HUES6 (cell line): Measurements from ENCODE around the gene SLC25A39.

ENCODE experiments used
- H3K27ac ChIP-seq: 2 replicates; pipeline ENCODE4 v1.7.0; 2013; ENCODE audit warnings: low read depth, mild to moderate bottlenecking, low read length, inconsistent platforms
- H3K27me3 ChIP-seq: 2 replicates; pipeline ENCODE4 v1.6.1; 2013; ENCODE audit warnings: low read length; ENCODE audit not compliant: control insufficient read depth, insufficient read depth
- H3K36me3 ChIP-seq: 2 replicates; pipeline ENCODE4 v1.6.1; 2013; ENCODE audit warnings: low read length; ENCODE audit not compliant: control insufficient read depth, insufficient read depth
- H3K4me1 ChIP-seq: 2 replicates; pipeline ENCODE4 v1.6.1; 2013; ENCODE audit warnings: low read length; ENCODE audit not compliant: control insufficient read depth, insufficient read depth
- H3K4me3 ChIP-seq: 2 replicates; pipeline ENCODE4 v1.5.1; 2013; ENCODE audit warnings: low read depth, low read length
- H3K9ac ChIP-seq: one replicate; pipeline ENCODE4 v1.6.1; 2013; ENCODE audit warnings: mild to moderate bottlenecking, low read length
- H3K9me3 ChIP-seq: 2 replicates; pipeline ENCODE4 v1.6.1; 2013; ENCODE audit warnings: low read depth, low read length; ENCODE audit not compliant: control insufficient read depth, insufficient read depth

Gene SLC25A39

GRCh38 chr17:44320066-44320465 is 4.6 kb downstream of the SLC25A39 start:
- H3K4me3 ChIP-seq = no peak overlapping the region
- no peaks in the 10 kb centered on the region for H3K9me3 ChIP-seq
- peaks cover 18% of the 10 kb centered on the region for H3K27me3 ChIP-seq
- H3K4me1 ChIP-seq = peaks cover 6% of the 10 kb centered on the region
- peaks cover 33% of the 10 kb centered on the region for H3K36me3 ChIP-seq
- no peak overlapping the region for H3K9ac ChIP-seq
- H3K27ac ChIP-seq = no peak overlapping the region

GRCh38 chr17:44318077-44318892 is 6.3 kb downstream of the SLC25A39 start:
- H3K4me3 ChIP-seq = no peak overlapping the region
- no peaks in the 10 kb centered on the region for H3K9me3 ChIP-seq
- peaks cover 9% of the 10 kb centered on the region for H3K4me1 ChIP-seq
- H3K27me3 ChIP-seq = peaks cover 34% of the 10 kb centered on the region
- H3K36me3 ChIP-seq = peaks cover 33% of the 10 kb centered on the region
- H3K27ac ChIP-seq = no peak overlapping the region
- H3K9ac ChIP-seq = no peak overlapping the region

- no peaks in the 10 kb centered on the region for H3K9me3 ChIP-seq
- H3K4me1 ChIP-seq = peaks cover 12% of the 10 kb centered on the region
- H3K36me3 ChIP-seq = peaks cover 32% of the 10 kb centered on the region
- peaks cover 40% of the 10 kb centered on the region for H3K27me3 ChIP-seq
- no peak overlapping the region for H3K27ac ChIP-seq
- no peak overlapping the region for H3K9ac ChIP-seq
- no peak overlapping the region for H3K4me3 ChIP-seq
These were observed 7.1 kb downstream of the SLC25A39 start for GRCh38 chr17:44317545-44317944.

GRCh38 chr17:44315760-44316731 is 8.6 kb downstream of the SLC25A39 start:
- H3K36me3 ChIP-seq = peaks cover 17% of the 10 kb centered on the region
- H3K9ac ChIP-seq = peak overlapping the region; percentile 61
- no peaks in the 10 kb centered on the region for H3K9me3 ChIP-seq
- H3K4me1 ChIP-seq = peaks cover 23% of the 10 kb centered on the region
- H3K27me3 ChIP-seq = peaks cover 44% of the 10 kb centered on the region
- H3K4me3 ChIP-seq = peak overlapping the region; percentile 71
- H3K27ac ChIP-seq = no peak overlapping the region

GRCh38 chr17:44314869-44315661 is 9.6 kb downstream of the SLC25A39 start:
- peaks cover 8% of the 10 kb centered on the region for H3K36me3 ChIP-seq
- H3K9me3 ChIP-seq = no peaks in the 10 kb centered on the region
- H3K9ac ChIP-seq = peak overlapping the region; percentile 7
- peaks cover 47% of the 10 kb centered on the region for H3K27me3 ChIP-seq
- H3K27ac ChIP-seq = no peak overlapping the region
- H3K4me3 ChIP-seq = peak overlapping the region; percentile 71
- peaks cover 29% of the 10 kb centered on the region for H3K4me1 ChIP-seq

GRCh38 chr17:44314524-44314868 is 10.1 kb downstream of the SLC25A39 start:
- peak overlapping the region; percentile 71 for H3K4me3 ChIP-seq

GRCh38 chr17:44314031-44314430 is 10.6 kb downstream of the SLC25A39 start:
- Histone ChIP-seq H3K4me1 (peaks cover 37% of the 10 kb centered on the region), H3K9ac (no peak overlapping the region), H3K27me3 (peaks cover 49% of the 10 kb centered on the region), H3K27ac (no peak overlapping the region), H3K4me3 (no peak overlapping the region), H3K9me3 (no peaks in the 10 kb centered on the region), H3K36me3 (no peaks in the 10 kb centered on the region)

More at GRCh38 chr17:44314524-44314868, 10.1 kb downstream of the SLC25A39 start:
- H3K36me3 ChIP-seq = peaks cover 2% of the 10 kb centered on the region
- H3K9ac ChIP-seq = peak overlapping the region; percentile 7
- H3K9me3 ChIP-seq = no peaks in the 10 kb centered on the region
- peaks cover 47% of the 10 kb centered on the region for H3K27me3 ChIP-seq
- no peak overlapping the region for H3K27ac ChIP-seq
- H3K4me1 ChIP-seq = peaks cover 32% of the 10 kb centered on the region

GRCh38 chr17:44312396-44313104 is 12.1 kb downstream of the SLC25A39 start:
- Histone ChIP-seq H3K27ac (no peak overlapping the region), H3K9ac (no peak overlapping the region), H3K9me3 (no peaks in the 10 kb centered on the region), H3K4me1 (peaks cover 40% of the 10 kb centered on the region), H3K36me3 (no peaks in the 10 kb centered on the region), H3K27me3 (peaks cover 49% of the 10 kb centered on the region), H3K4me3 (no peak overlapping the region)

GRCh38 chr17:44311562-44312181 is 13.0 kb downstream of the SLC25A39 start:
- Histone ChIP-seq H3K27ac (no peak overlapping the region), H3K27me3 (peaks cover 49% of the 10 kb centered on the region)

More at GRCh38 chr17:44311562-44312181, 13.0 kb downstream of the SLC25A39 start:
- Histone ChIP-seq H3K9ac (no peak overlapping the region), H3K9me3 (no peaks in the 10 kb centered on the region), H3K4me1 (peaks cover 45% of the 10 kb centered on the region), H3K36me3 (no peaks in the 10 kb centered on the region), H3K4me3 (no peak overlapping the region)
